Kidney (tissue), 14 donors: Measurements from ENCODE around the gene RNF213. TPM values are rescaled to one million over a fixed set of nuclear protein-coding genes. Genes with fewer than 3 reads are reported as not detected.
A peak's percentile ranks its signal among the peaks of the same experiment; 100 is the strongest.

Experiments used
- DNase-seq, 5 donors: peaks; one replicate each; pipeline ENCODE4 v3.0.0-alpha.2; 2013 to 2020
- FAIRE-seq: peaks from 2 replicates; lab custom pipeline; 2012; peaks lifted over from hg19 to GRCh38; lab: Jason Lieb, UNC
- H3K27ac ChIP-seq, 2 donors: one replicate each; pipeline ENCODE4 v1.7.0; 2013; ENCODE audit warnings: low read depth in 2 of 2, low read length in 2 of 2, inconsistent platforms in 1 of 2
- H3K27me3 ChIP-seq: one replicate; pipeline ENCODE4 v1.7.1; 2013; ENCODE audit warnings: low read length, inconsistent platforms; ENCODE audit not compliant: control insufficient read depth, insufficient read depth
- H3K36me3 ChIP-seq, 3 donors: one replicate each; pipeline versions ENCODE4 v1.7.0 to v1.7.1; 2013; ENCODE audit warnings: low read length in 3 of 3, control low read depth in 1 of 3, inconsistent platforms in 1 of 3; ENCODE audit not compliant: insufficient read depth in 3 of 3, control insufficient read depth in 2 of 3
- H3K4me1 ChIP-seq, 3 donors: one replicate each; pipeline versions ENCODE4 v1.7.0 to v1.7.1; 2013; ENCODE audit warnings: low read length in 3 of 3, inconsistent platforms in 1 of 3, low read depth in 1 of 3; ENCODE audit not compliant: control insufficient read depth in 2 of 3, insufficient read depth in 2 of 3
- H3K4me3 ChIP-seq, 3 donors: one replicate each; pipeline versions ENCODE4 v1.7.0 to v1.8.1; 2013; ENCODE audit warnings: low read length in 3 of 3, control low read depth in 1 of 3, inconsistent platforms in 1 of 3
- H3K9ac ChIP-seq, 3 donors: one replicate each; pipeline versions ENCODE4 v1.7.0 to v1.7.1; 2013; ENCODE audit warnings: low read length in 3 of 3, control low read depth in 1 of 3, inconsistent platforms in 1 of 3
- H3K9me3 ChIP-seq, 3 donors: one replicate each; pipeline versions ENCODE4 v1.7.0 to v1.7.1; 2013; ENCODE audit warnings: low read length in 3 of 3, control low read depth in 1 of 3, inconsistent platforms in 1 of 3; ENCODE audit not compliant: control insufficient read depth in 2 of 3, insufficient read depth in 1 of 3
- intact Hi-C: fragments of 100-400 bp; cut with DNase I; formaldehyde crosslinking; loops from one replicate; pipeline ENCODE4 v1.11.1; 2022
- polyA plus RNA-seq: library from polyadenylated mRNA; stranded (reverse); fragments of 350-450 nt; fragmentation: Illumina TruSeq; extraction: RNeasy Lipid Tissue Mini Kit (QIAGEN cat#74804); gene quantifications from one replicate; pipeline ENCODE4 v1.2.3, GENCODE V29; 2014; ENCODE audit warnings: low read depth, low replicate concordance; ENCODE audit not compliant: insufficient read depth
- total RNA-seq: library from RNA; stranded (reverse); fragmentation: NEBNext Ultra II Directional; extraction: Animal tissue kit (Norgen Biotek cat#: 25700); gene quantifications from one replicate; pipeline ENCODE4 v1.2.1, GENCODE V29; 2021
- TF ChIP-seq, protein P1 (sequence below): IDR thresholded peaks from 3 replicates; pipeline ENCODE4 v1.5.1; 2012; ENCODE audit warnings: mild to moderate bottlenecking, moderate library complexity, borderline replicate concordance; ENCODE audit not compliant: insufficient read depth; ENCODE audit errors: extremely low read depth
- donor health status: control.
- donor health status: control.
- donor health status: control.
- donor health status: control.
- donor health status: control.
- donor health status: DM: yes; HTN: yes; CAD: no.
- donor health status: Normal renal cell carcinoma (clear cell type).

RNF213 gene
- total and polyA plus RNA-seq, 2 donors from 2014 or later, result 43.4 to 276 TPM

DNA sequence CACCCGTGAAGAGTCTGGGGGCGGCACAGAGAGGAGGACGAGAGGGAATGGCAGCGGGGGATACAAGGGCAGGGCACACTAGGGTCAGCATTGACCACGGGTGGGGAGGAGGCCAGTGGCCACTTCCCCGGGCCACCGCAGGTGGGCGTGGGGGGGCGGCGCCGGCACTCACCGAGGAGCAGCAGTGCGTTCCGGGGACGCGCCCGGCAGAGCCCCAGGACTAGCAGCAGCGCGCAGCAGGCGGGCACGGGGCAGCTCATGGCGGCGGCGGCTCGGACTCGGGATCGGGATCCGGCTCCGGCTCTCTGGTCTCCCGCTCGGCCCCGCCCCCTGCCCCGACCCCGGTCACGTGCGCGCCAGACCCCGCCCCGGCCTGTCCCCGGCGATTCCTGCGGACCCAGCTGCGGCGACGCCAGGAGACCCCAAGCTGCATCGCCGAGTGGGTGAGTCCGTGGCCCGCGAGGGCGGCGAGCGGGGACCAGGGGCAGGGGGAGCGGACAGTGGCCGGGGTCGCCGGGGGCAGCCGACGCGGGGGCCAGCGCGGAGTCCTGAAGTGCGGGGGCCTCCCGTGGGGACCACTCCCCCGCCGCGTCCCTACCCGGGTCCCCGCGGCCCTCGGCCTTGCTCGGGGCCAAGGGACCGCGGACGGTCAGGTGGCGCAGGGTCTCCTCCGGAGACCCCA, 40.5 kb upstream of the RNF213 start, which contains the start of the genes SGSH and SLC26A11:
TSS of gene SGSH (minus strand) at position 280 of the 682 bp plus-strand sequence. CDS start at position 260, 20 bp downstream.
TSS of gene SLC26A11 (plus strand) at position 374 of the 682 bp plus-strand sequence. CDS start 1,134 bp downstream, outside the sequence.
- H3K36me3 ChIP-seq, result peaks cover 0 to 7% (median 3%) of the 10 kb centered on the region in 3 donors
- peak within 1 kb of the TSS; percentile 50 to 77 (median 70) for H3K4me3 ChIP-seq
- H3K27ac ChIP-seq, result peak within 1 kb of the TSS; percentile 85 to 93
- peaks cover 0 to 14% (median 3%) of the 10 kb centered on the region in 3 donors for H3K4me1 ChIP-seq
- H3K27me3 ChIP-seq, result no peaks in the 10 kb centered on the region
- no peaks in the 10 kb centered on the region for H3K9me3 ChIP-seq
- DNase-seq (peak; percentile 84 to 94 (median 89)), FAIRE-seq (no peak)
- intact Hi-C loops, result no loop called here
- peak within 1 kb of the TSS; percentile 39 to 91 (median 77) for H3K9ac ChIP-seq
- TF ChIP-seq, protein P1, sequence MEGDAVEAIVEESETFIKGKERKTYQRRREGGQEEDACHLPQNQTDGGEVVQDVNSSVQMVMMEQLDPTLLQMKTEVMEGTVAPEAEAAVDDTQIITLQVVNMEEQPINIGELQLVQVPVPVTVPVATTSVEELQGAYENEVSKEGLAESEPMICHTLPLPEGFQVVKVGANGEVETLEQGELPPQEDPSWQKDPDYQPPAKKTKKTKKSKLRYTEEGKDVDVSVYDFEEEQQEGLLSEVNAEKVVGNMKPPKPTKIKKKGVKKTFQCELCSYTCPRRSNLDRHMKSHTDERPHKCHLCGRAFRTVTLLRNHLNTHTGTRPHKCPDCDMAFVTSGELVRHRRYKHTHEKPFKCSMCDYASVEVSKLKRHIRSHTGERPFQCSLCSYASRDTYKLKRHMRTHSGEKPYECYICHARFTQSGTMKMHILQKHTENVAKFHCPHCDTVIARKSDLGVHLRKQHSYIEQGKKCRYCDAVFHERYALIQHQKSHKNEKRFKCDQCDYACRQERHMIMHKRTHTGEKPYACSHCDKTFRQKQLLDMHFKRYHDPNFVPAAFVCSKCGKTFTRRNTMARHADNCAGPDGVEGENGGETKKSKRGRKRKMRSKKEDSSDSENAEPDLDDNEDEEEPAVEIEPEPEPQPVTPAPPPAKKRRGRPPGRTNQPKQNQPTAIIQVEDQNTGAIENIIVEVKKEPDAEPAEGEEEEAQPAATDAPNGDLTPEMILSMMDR, result no peak

DNA sequence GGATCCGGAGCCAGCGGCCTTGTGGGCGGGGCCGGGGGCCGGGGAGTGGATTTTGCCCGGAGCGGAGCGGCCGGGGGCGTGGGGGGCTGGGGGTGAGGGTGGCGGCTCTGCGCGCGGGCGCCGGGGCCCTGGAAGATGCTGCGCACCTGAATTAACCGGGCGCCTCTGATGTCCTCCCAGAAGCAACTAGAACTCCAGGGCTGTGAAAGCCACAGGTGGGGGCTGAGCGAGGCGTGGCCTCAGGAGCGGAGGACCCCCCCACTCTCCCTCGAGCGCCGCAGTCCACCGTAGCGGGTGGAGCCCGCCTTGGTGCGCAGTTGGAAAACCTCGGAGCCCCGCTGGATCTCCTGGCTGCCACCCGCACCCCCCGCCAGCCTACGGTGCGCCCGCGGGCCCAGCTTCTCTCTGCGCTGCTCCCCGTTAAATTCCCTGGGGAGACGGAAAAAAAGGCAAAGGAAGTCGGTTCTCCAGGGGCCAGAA, 39.9 kb upstream of the RNF213 start:
- Histone ChIP-seq H3K9ac (peak overlapping the region in 2 of 3 donors; percentile 55 to 58), H3K27me3 (no peaks in the 10 kb centered on the region), H3K36me3 (peaks cover 0 to 7% (median 3%) of the 10 kb centered on the region in 3 donors), H3K27ac (peak overlapping the region in 1 of 2 donors; percentile 93), H3K9me3 (no peaks in the 10 kb centered on the region), H3K4me3 (peak overlapping the region; percentile 2 to 70 (median 66)), H3K4me1 (peaks cover 0 to 14% (median 3%) of the 10 kb centered on the region in 3 donors)
- FAIRE-seq (no peak), DNase-seq (peak; percentile 43 to 78 (median 62))
- intact Hi-C loops, result no loop called here
- TF ChIP-seq, protein P1, result no peak

DNA sequence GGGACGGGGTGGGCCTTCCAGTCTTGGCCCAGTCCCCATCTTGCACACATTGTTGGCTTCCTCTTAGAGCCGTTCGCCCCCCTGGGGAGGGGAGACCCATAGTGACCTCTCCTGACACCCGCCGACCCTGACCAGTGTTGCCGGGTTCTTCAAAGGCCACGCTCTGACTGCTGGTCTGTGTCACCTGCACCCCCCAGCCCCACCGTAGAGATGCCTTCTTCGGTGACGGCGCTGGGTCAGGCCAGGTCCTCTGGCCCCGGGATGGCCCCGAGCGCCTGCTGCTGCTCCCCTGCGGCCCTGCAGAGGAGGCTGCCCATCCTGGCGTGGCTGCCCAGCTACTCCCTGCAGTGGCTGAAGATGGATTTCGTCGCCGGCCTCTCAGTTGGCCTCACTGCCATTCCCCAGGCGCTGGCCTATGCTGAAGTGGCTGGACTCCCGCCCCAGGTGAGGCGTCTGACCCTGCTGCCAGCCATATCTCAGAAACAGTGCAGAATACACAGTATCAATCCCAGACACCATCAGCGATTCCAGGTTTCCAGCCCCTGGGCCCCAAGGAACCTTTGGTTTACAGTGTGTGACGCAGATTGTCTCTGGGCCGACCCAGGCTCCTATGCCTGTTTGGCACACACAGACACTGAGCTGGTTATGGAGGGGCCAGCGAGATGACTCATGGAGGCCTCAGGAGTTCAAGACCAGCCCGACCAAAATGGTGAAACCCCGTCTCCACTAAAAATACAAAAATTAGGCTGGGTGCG, 39.1 kb upstream of the RNF213 start:
- no peaks in the 10 kb centered on the region for H3K9me3 ChIP-seq
- peak overlapping the region in 2 of 3 donors; percentile 55 to 58 for H3K9ac ChIP-seq
- H3K27me3 ChIP-seq, result no peaks in the 10 kb centered on the region
- H3K27ac ChIP-seq, result no peak overlapping the region
- DNase-seq (peak in 4 of 5 donors; percentile 6 to 70 (median 46)), FAIRE-seq (no peak)
- TF ChIP-seq, protein P1, result no peak
- H3K4me3 ChIP-seq, result peak overlapping the region; percentile 2 to 70 (median 66)
- H3K4me1 ChIP-seq, result peaks cover 0 to 14% (median 3%) of the 10 kb centered on the region in 3 donors
- peaks cover 0 to 7% (median 3%) of the 10 kb centered on the region in 3 donors for H3K36me3 ChIP-seq
- intact Hi-C loops, result no loop called here
